Tibial nerve (tissue), 3 donors: ENCODE measurements around the gene PYGO2.

Experiments
- CTCF ChIP-seq, 5 experiments: fragments of 200-600 bp in 3 of 5; fragments of 450-650 bp in 2 of 5; sonication (generic) in 3 of 5; IDR thresholded peaks; one replicate each; pipeline ENCODE4 v1.5.1; 2016 to 2019; ENCODE audit warnings: antibody characterized with exemption in 5 of 5, mild to moderate bottlenecking in 3 of 5, moderate library complexity in 2 of 5
- POLR2A ChIP-seq, 2 donors: fragments of 450-650 bp; IDR thresholded peaks; one replicate each; pipeline ENCODE4 v1.6.1; 2017; ENCODE audit warnings: antibody characterized with exemption in 2 of 2, mild to moderate bottlenecking in 2 of 2, moderate library complexity in 2 of 2

GRCh38 chr1:154962156-154962749, 671 bp upstream of the PYGO2 start:
- TF ChIP-seq CTCF (IDR thresholded peaks at IDR 0.05) (no peak), POLR2A (IDR thresholded peaks at IDR 0.05) (no peak)
